CD4-positive, alpha-beta T cell treated with Interleukin-12 subunit alpha and Interleukin-12 subunit beta, for 1 hour (primary cell): ENCODE measurements around the gene CDC42EP1.

Experiments used
- DNase-seq: peaks from one replicate; pipeline ENCODE4 v3.0.0-alpha.2; 2020

The CDC42EP1 gene

DNA sequence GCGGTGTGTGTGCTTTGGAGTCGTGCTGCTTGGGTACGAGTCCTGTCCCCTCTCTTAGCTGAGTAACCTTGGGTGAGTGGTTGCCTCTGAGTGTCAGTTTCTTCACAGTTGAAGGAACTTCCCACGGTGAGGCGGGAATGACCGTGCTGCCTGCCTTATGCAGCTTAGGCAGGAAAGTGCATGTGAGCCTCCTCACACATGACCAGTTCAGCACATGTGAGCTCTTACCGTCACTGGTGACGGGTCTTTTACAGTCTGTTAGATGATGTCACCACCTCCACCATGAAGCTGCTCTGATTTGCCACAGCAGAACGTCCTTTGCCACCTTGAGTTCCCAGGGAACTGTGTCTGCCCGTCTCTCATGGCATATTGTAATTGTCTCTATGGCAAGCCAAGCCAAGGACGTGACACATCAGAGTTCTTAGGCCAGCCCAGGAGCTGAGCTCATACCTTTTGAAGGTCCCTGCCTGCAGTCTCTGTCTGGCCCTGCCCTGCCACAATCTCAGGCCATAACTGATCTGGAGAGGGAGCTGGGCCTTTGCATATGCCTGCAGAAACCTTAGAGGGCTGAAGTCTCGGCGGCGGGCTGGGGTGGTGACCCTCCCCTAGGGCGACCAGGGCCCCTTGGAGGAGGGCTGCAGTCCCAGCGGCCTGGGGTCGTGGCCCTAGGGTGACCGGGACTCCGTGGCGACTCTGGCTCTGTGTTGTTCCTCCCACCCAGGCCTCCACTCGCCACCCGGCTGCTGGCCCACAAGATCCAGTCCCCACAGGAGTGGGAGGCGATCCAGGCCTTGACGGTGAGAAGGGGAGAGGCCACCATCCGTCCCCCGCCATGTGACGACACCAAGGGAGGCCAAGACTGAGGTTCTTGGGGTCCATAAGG, 56.2 kb downstream of the CDC42EP1 start:
- no peak for DNase-seq

DNA sequence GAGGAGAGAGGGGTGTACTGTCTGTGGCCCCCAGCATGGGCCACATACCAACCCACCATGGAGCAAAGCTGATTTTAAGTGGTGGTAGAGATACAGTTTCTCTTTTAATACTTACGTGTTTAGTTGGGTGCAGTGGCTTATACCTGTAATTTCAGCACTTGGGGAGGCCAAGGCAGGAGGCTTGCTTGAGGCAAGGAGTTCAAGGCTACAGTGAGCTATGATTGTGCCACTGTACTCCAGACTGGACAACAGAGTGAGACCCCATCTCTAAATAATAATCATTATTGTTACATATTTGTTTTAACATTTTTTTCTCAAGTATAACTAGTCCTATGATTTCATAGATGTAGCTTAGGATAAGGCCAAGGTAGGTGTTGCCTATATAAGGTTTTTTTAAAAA, 57.2 kb downstream of the CDC42EP1 start:
- DNase-seq, result no peak

DNA sequence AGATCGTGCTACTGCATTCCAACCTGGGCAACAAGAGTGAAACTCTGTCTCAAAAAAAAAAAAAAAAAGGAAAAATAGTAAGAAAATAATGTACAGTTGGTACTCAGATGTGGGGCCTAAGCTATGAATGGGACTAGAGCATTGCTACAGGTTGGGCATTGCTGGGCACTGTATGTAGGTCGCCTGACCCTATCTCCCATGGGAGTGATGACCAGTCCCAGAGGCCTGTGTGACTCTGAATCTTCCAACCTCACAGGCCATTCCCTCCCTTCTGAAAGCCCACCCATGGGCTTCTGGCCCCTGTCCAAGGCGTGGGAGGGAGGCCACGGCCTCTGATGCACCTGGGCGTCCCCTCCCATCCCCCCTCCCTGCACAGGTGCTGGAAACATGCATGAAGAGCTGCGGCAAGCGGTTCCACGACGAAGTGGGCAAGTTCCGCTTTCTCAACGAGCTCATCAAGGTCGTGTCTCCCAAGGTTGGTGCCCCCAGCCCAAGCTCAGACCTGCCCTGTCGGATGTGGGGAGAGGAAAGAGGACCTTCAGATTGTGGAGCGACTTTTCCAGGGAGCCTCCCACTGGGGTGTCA, 57.9 kb downstream of the CDC42EP1 start:
- no peak for DNase-seq

DNA sequence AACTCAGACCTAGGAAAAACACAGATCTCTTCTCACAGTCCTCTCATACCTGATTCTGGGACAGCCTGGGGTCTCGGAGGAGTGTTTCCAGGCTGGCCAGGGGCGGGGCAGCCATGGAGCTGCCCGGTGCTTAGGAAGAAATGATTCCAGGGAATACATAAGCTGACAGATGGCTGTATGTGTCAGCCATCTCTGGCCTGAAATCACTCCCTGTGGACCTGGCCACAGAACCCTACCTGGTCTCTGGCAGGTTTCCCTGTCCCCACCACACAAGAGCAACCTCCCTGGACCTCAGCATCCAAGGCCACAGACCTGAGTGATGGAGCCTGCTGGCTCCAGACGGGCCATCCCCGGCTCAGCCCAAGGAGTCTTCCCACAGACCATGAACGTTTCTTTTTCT, 58.4 kb downstream of the CDC42EP1 start:
- no peak for DNase-seq
